NCI-H2227 (cell line): ENCODE measurements around the gene PFKFB3.
"Not testable (repeated sequence)": the region's sequence is repeated elsewhere in the genome, so short reads cannot be mapped to it uniquely, and the experiment has no call there.

Experiments used
- DNase-seq: peaks from one replicate; lab custom pipeline; 2025; ENCODE audit not compliant: unreplicated experiment; lab: John Stamatoyannopoulos, UW

PFKFB3 gene

DNA sequence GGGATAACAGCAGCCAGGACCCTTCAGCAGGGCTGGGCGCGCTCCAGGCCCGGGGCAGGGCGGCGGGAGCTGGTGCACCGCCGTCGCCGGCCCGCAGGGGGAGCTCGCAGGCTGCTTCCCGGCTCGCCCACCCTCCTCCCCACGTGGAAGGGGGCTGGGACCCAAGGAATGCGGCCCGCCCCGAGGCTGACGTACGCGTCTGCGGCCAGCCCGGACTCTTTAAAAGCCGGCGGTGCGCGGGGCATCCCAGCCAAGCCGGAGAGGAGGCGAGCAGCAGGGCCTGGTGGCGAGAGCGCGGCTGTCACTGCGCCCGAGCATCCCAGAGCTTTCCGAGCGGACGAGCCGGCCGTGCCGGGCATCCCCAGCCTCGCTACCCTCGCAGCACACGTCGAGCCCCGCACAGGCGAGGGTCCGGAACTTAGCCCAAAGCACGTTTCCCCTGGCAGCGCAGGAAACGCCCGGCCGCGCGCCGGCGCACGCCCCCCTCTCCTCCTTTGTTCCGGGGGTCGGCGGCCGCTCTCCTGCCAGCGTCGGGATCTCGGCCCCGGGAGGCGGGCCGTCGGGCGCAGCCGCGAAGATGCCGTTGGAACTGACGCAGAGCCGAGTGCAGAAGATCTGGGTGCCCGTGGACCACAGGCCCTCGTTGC is at the start of gene PFKFB3:
TSS of gene PFKFB3 (plus strand) at position 249 of the 647 bp plus-strand sequence. CDS start at position 578, 329 bp downstream.
- DNase-seq: peak; percentile 94

GRCh38 chr10:6153845-6154244 is 48.9 kb upstream of the PFKFB3 start:
- no peak for DNase-seq

DNA sequence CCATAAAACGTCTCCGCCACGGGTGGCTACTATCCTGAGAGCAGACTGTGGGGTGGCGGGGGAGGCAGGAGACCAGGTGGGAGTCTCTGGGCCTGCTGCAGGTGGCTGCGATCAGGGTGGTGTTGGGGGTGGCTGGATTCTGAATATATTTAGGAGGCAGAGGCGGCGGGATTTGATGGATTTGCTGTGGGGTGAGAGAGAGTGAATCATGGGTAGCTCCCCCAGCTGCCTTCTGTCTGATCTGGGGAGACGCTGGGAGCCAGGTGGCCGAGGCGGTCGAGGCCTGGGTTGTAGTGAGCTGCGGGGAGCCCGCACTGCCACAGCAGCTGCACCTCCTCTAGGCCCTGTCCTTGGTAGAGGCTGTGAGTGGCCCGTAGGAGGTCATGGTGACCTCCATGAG is 48.2 kb upstream of the PFKFB3 start:
- DNase-seq: no peak

DNA sequence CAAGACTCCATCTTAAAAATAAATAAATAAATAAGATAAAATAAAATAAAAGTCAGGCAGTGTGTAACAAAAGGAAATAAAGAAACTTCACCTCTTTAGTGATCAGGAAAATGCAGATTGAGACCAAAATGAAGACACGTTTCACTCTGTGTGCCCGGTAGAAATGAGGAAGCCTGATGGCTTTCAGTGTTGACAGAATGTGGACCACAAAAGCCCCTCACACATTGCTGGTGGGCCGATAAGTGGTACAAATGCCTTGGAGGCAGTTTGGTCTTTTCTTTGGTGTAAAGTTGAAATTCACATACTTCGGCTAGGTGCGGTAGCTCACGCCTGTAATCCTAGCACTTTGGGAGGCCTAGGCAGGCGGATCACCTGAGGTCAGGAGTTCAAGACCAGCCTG is 44.5 kb upstream of the PFKFB3 start:
- DNase-seq: no peak

- DNase-seq: no peak
These were observed 40.8 kb upstream of the PFKFB3 start for GRCh38 chr10:6161921-6162320.

DNA sequence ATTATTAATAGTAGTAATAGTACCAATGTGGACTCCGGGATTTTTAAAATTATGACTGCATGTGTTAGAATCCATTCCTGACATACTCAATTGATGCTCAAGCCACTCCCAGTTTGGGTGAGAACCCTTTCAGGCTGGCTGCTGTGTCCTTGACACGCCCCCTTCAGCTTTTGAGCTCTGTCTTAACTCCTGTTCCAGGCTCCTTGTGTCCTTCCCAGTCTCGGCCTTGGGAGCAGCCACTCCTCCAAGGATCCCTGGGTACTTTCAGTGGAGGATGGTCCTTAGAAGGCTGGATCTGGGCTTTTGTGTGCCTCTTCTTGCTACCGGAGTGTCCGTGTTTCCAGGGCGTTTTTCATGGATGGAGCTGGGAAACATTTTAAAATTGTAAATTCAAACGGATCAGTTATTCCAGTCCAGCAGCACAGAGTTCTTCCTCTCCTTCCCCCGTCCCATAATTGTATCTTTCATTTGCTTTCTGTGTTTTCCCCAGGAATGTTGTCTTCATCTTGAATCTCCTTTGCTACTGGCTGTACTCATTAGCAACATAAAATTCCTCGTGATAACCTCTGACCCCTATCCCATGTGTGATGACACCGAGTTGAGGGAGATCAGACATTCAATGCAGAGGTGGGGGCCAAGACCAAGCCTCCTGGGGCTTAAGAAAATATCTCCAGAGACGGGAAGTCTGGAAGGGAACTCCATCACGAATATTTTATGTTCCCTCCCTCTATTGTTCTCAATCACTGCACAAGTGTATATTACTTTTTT is 40.0 kb upstream of the PFKFB3 start:
- DNase-seq: no peak

- peak; percentile 87 for DNase-seq
These were observed 39.1 kb upstream of the PFKFB3 start for GRCh38 chr10:6163364-6164270.

DNA sequence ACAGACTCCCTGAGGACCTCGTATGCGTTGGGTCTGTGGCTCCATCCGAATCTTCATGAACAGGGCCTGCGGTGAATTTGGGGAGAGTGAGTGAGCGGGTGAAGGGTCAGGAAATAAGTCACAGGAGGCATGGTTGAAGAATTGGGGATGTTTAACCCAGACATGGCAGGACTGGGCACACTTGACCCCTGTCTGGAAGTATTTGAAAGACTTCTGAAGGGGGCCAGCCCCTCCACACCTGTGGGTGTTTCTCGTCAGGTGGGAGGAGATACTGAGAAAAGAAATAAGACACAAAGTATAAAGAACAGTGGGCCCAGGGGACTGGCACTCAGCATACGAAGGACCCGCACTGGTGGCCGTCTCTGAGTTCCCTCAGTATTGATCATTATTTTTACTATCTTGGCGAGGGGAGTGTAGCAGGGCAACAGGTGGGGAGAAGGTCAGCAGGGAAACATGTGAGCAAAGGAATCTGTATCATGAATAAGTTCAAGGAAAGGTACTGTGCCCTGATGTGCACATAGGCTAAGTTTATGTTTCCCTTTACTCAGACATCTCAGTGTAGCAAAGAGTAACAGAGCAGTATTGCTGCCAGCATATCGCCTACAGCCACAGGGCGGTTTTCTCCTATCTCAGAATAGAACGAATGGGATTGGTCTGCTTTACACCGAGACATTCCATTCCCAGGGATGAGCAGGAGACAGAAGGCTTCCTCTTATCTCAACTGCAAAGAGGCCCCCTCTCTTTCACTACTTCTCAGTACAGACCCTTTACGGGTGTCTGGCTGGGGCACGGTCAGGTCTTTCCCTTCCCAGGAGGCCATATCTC is 38.2 kb upstream of the PFKFB3 start:
- DNase-seq: no peak

DNA sequence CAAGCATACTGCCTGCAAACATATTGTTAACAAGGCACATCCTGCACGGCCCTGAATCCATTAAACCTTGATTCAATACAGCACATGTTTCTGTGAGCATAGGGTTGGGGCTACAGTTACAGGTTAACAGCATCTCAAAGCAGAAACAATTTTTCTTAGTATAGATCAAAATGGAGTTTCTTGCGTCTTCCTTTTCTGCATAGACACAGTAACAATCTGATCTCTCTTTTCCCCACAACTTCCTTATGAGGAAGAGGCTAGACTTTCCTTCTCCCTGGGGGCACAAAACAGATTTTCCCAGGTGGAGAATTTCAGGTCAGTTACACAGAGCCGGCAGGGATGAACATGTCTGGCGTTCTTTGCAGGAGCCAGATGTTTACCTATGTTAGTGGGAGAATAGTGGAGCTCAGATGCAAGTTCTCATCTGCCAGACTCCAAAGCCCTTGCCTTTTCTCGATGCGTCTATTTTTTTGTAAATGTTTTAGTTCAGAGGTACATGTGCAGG is 37.5 kb upstream of the PFKFB3 start:
- no peak for DNase-seq

GRCh38 chr10:6165933-6166332 is 36.8 kb upstream of the PFKFB3 start:
- not testable (repeated sequence) for DNase-seq

GRCh38 chr10:6167456-6167855 is 35.3 kb upstream of the PFKFB3 start:
- DNase-seq: no peak

DNA sequence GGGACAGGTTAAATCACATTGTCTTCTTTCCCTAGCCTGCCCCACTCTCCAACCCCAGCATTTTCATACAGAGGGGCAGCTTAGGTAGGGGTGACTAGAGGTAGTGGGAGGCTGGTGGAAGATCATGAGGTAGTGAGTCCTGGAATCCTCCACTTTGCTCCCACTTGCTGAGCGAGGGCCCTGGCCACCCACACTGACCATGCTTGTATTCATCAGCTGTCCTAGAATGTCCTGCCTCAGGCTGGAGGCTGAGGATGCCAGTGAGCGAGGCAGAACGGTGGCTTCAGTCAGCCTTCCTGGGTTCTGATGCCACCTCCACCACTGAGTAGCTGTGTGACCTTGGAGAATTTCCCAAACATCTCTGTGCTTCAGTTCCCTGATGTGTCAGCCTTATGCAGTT is 34.6 kb upstream of the PFKFB3 start:
- no peak for DNase-seq

DNA sequence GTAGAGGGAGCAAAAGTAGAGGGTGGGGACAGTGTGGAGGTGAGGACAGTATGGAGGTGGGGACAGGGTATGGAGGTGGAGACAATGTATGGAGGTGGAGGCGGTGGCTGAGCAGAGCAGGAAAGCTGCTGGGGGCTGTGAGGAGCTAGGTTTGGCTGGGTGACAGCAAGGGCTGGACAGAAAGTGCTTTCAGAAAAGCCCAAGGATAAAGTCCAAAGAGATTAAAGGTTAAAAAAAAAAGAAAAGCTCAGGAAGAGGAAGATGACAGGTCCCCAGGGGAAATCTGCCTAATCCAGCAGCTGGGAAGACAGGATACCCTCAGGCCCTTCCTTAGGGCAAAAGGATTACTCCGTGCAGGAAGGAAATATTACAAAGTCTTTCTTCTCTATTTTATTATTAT is 32.1 kb upstream of the PFKFB3 start:
- no peak for DNase-seq

GRCh38 chr10:6171881-6172695 is 30.6 kb upstream of the PFKFB3 start:
- DNase-seq: no peak

DNA sequence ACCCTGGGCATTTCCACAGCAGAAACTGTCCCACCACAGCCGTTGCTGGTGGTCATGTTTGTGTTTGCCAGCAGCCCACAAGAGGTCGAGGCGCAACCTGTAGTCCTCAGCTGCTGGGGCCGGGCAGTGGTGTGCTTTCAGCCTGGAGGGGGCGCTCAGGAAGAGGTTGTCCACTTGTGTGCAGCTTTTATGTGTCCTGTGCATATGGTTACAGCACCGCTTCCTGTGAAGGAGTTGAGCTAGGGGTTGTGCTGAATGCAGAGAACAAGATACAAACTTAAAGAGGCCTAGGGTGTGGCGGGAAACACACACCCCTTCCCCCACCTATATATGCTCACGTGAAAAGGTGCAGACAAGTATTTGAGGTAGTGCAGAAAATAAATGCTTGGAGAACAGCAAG is 29.5 kb upstream of the PFKFB3 start:
- no peak for DNase-seq

DNA sequence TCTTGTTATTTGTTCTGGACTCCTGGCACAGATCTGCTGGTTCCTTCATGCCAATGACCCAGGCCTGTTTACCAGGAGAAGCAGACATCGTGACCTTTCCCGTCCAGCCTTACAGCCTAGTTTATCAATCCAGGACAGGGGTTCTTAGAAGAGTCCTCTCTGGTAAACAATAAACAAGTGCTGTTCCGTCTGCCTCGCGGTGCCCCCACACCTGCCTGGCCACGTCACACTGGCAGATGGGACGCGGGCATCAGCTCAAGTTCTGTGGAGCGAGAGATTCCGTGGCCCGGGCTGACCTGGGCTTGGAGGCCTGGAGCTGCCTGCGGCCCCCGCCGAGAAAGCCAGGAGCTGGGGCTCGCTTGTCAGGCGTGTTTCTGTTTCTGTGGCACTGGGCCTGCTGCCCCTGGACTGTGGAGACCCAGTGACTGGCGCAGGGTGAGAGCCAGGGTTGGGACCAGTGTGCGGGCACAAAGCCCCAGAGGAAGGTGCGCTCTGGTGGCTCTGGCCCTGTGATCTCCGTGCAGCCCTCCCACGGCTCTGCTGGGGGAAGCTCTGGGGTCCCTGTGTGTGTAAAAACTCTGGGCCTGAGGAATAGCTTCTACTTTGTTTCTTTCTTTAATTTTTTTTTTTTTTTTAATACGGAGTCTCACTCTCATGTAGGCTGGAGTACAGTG is 28.4 kb upstream of the PFKFB3 start:
- no peak for DNase-seq

- DNase-seq: no peak
These were observed 27.2 kb upstream of the PFKFB3 start for GRCh38 chr10:6175329-6176055.

- no peak for DNase-seq
These were observed 26.0 kb upstream of the PFKFB3 start for GRCh38 chr10:6176691-6177231.
